GM12892 (cell line): Measurements from ENCODE around the gene OR12D3.

Experiments used
- POLR2A ChIP-seq: IDR thresholded peaks from 2 replicates; pipeline ENCODE4 v1.6.1; 2011; ENCODE audit warnings: low read depth, low read length, control low read depth
- POLR2AphosphoS5 ChIP-seq: IDR thresholded peaks from 2 replicates; pipeline ENCODE4 v1.6.1; 2011; ENCODE audit warnings: low read depth, low read length, control low read depth
- TAF1 ChIP-seq: IDR thresholded peaks from 2 replicates; pipeline ENCODE4 v1.6.1; 2011; ENCODE audit warnings: low read depth, mild to moderate bottlenecking, control low read depth, low read length, borderline replicate concordance

GRCh38 chr6:29403801-29404200 is 28.7 kb upstream of the OR12D3 start:
- TF ChIP-seq POLR2AphosphoS5 (no peak), POLR2A (no peak), TAF1 (no peak)
